ENCODE data around the gene NDUFS7.

NDUFS7 gene

GRCh38 chr19:1364070-1364704 lies 19.5 kb upstream of the NDUFS7 start:
- DNase-seq (ENCODE audit: low spot score): peak; percentile 71
- no peak for TF ChIP-seq CTCF (IDR thresholded peaks at IDR 0.05; ENCODE audit: borderline replicate concordance, control extremely low read depth, extremely low read depth, insufficient read depth, missing control alignments)
- in situ Hi-C loops (cut with MboI; ENCODE audit: low sequenced_read_pairs, unreplicated experiment): no loop called here

GRCh38 chr19:1365319-1366269 lies 18.1 kb upstream of the NDUFS7 start:
- TF ChIP-seq CTCF (IDR thresholded peaks at IDR 0.05; ENCODE audit: borderline replicate concordance, control extremely low read depth, extremely low read depth, insufficient read depth, missing control alignments): no peak
- in situ Hi-C loops (cut with MboI; ENCODE audit: low sequenced_read_pairs, unreplicated experiment): no loop called here
- no peak for DNase-seq (ENCODE audit: low spot score)

- DNase-seq (ENCODE audit: low spot score): no peak
- no peak for TF ChIP-seq CTCF (IDR thresholded peaks at IDR 0.05; ENCODE audit: borderline replicate concordance, control extremely low read depth, extremely low read depth, insufficient read depth, missing control alignments)
- in situ Hi-C loops (cut with MboI; ENCODE audit: low sequenced_read_pairs, unreplicated experiment): no loop called here
Measured at GRCh38 chr19:1366296-1366695, 17.4 kb upstream of the NDUFS7 start.

GRCh38 chr19:1366899-1367870 lies 16.5 kb upstream of the NDUFS7 start:
- in situ Hi-C loops (cut with MboI; ENCODE audit: low sequenced_read_pairs, unreplicated experiment): no loop called here
- TF ChIP-seq CTCF (IDR thresholded peaks at IDR 0.05; ENCODE audit: borderline replicate concordance, control extremely low read depth, extremely low read depth, insufficient read depth, missing control alignments): no peak
- DNase-seq (ENCODE audit: low spot score): no peak

GRCh38 chr19:1369214-1369805 lies 14.4 kb upstream of the NDUFS7 start:
- in situ Hi-C loops (cut with MboI; ENCODE audit: low sequenced_read_pairs, unreplicated experiment): no loop called here
- DNase-seq (ENCODE audit: low spot score): no peak
- no peak for TF ChIP-seq CTCF (IDR thresholded peaks at IDR 0.05; ENCODE audit: borderline replicate concordance, control extremely low read depth, extremely low read depth, insufficient read depth, missing control alignments)
